ENCODE data around the gene GPR87.

The GPR87 gene

GRCh38 chr3:151283387-151283786, 33.2 kb downstream of the GPR87 start:
- no peak for DNase-seq (ENCODE audit: low read depth in 2 of 2)

- DNase-seq (ENCODE audit: low read depth in 2 of 2), result no peak
Measured at GRCh38 chr3:151282921-151283320, 33.7 kb downstream of the GPR87 start.

- DNase-seq (ENCODE audit: low read depth in 2 of 2), result no peak
Measured at GRCh38 chr3:151281671-151282324, 34.8 kb downstream of the GPR87 start.

DNA sequence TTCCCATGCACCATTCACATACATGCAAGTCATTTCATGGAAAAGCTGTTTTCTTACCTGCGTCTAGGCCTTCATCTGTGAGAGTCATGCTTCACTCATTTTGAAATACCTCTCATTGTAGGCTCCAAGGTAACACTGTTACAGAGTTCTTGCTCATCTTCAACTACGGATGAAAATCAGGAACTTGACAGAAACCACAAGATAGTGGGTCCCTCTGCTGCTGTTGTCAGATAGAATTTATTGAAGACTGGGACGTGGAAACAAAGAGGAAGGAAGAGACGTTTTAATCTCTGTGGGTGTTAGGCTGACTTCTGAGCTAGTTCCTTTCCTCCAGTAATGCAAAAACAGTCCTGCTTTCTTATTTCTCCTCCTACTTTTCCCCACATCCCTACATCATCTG, 38.4 kb downstream of the GPR87 start, which contains the start of gene P2RY14:
Gene P2RY14, minus strand, starts transcription at position 313 of the 400 bp plus-strand sequence. CDS start 64,226 bp downstream, outside the sequence.
- DNase-seq (ENCODE audit: low read depth in 2 of 2), result no peak

DNA sequence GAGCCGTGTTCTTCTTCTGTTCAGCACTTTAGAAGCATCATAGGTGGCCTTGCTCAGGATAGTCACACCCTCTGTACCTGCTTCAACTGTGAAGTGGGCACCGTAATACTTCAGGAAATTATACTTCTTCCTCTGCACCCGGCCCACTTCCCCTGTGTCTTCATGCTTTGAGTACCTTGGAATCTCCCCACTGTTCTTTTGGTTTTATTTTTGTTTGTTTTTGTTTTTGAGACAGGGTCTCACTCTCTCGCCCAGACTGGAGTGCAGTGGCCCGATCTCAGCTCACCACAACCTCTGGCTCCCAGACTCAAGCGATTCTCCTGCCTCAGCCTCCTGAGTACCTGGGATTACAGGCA, 40.0 kb downstream of the GPR87 start:
- no peak for DNase-seq (ENCODE audit: low read depth in 2 of 2)

GRCh38 chr3:151276038-151276686, 40.5 kb downstream of the GPR87 start:
- DNase-seq (ENCODE audit: low read depth in 2 of 2), result no peak

- DNase-seq (ENCODE audit: low read depth in 2 of 2), result no peak
Measured at GRCh38 chr3:151275091-151275490, 41.5 kb downstream of the GPR87 start.

GRCh38 chr3:151269631-151270030, 47.0 kb downstream of the GPR87 start:
- no peak for DNase-seq (ENCODE audit: low read depth in 2 of 2)

DNA sequence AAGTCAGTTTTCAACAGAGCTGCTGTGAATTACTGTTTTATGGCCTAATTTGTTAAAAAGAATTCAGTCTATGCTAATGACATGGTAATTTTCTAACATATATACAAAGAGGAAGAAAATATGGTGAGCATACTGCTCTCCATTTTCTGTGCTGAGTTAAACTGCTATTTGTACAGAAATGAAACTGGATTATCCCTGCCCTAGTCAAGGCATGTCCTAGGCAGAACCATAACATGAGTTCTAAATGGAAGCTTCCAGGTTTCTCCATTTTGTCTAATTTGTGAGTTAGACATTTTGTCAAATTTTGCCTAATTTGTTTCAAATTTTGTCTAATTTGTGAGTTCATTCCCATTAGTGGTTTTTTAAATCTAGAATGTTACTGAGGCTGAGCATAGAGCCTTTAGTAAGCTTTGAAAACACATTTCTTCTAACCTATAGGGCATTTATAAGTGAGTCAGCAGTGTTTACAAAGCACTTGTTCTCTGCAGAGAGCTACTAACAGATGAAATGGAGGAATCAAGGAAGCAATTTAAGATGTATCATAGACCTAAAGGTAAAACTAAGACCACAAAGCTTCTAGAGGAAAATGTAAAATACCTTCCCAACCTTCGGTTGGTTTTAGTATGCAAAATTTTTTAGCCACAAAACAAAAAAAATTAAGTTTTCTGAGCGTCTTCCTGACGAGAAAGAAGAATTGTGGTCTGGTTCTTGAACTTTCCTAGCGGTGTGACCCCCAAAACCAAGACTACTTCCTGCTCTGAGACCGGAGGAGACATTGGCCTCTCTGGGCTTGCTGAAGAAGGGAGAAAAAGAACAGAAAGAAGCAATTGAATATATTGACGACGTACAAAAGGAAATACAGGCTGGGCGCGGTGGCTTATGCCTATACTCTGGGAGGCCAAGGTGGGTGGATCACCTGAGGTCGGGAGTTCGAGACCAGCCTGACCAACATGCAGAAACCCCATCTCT, 48.1 kb downstream of the GPR87 start:
- no peak for DNase-seq (ENCODE audit: low read depth in 2 of 2)

DNA sequence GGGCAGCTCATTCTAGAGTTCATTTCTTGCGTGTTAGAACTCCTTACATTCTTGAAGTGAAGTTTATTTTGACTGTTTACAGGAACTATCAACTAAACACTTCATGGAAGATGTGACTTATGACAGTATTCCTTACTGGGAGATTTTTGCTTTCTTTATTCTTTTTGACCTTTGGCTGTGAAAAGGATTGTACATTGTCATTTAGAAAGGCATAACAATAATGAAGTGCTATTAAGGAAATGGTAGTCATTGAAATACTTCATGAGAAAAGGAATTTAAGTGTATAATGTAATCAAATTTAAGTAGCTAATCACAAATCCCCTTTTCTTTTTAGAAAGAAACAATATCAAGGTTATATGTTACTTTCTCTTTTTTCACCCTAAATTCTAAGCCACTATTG, 49.6 kb downstream of the GPR87 start:
- no peak for DNase-seq (ENCODE audit: low read depth in 2 of 2)

DNA sequence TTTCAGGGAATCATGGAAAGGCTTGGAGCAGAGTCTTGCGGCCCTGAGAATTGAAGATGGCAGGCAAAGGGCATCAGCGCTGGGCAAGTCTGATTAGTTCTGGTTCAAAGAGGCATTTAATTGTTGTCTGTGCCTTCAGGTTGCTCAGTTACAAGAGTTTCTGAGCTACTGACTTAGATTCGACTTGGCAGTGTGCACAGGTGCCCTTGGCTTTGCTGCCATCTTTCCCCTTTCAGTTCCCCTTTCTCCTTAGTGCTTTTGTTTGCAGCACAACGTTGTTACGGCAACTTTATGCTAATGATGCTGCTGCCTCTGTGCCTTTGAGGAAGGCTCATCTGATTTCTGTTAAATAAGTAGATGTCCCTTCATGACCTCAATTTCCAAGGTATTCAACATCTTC, 50.8 kb downstream of the GPR87 start:
- DNase-seq (ENCODE audit: low read depth in 2 of 2), result no peak

DNA sequence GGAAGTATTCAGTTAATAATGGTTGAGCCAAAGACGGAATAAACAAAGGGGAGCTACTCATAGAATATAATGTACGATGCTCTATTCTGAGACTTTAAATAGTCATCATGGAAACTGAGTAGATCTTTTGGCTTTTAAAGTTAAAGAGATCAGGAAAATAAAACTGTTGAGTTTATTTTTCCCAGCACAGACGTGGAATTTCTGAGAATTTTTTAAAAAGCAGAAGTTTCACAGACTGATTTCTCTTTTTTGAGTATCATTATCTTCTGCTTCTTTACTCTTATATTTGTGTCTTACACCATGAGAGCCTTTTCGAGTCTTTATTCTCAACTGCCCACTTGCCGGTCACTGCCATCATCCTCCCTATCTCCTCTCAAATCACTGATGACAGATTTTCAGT, 51.5 kb downstream of the GPR87 start:
- no peak for DNase-seq (ENCODE audit: low read depth in 2 of 2)

GRCh38 chr3:151264605-151265004, 52.0 kb downstream of the GPR87 start:
- DNase-seq (ENCODE audit: low read depth in 2 of 2), result no peak

GRCh38 chr3:151262871-151263525, 53.6 kb downstream of the GPR87 start:
- DNase-seq (ENCODE audit: low read depth in 2 of 2), result no peak

DNA sequence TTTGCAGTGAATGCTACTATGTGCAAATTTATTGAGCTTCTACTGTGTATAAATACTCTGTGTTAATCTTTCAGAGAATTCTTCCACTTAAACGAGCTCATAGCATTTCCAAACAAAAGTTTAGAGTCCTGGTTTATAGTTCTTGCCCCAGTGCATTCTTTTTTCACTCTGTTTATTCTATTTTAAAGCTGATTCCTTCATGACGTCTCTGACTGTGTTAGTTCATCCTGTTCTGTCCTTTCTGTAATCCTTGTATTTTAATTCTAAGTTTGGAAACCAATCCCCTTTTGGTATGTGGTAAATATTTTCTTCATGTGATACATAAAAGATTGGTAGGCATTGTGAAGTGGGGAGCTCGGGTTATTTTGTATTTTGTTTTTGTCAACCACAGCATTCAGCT, 57.0 kb downstream of the GPR87 start:
- DNase-seq (ENCODE audit: low read depth in 2 of 2), result no peak

- DNase-seq (ENCODE audit: low read depth in 2 of 2), result no peak
Measured at GRCh38 chr3:151256749-151257148, 59.9 kb downstream of the GPR87 start.

GRCh38 chr3:151248772-151249337, 67.8 kb downstream of the GPR87 start:
- no peak for DNase-seq (ENCODE audit: low read depth in 2 of 2)
